22Rv1 (cell line): ENCODE results near the gene PRKCB.

Experiments used
- H3K27ac ChIP-seq: fragments of 450-650 bp; 2 replicates; pipeline ENCODE4 v1.5.1; 2017
- CTCF ChIP-seq: fragments of 450-650 bp; IDR thresholded peaks from 2 replicates; pipeline ENCODE4 v1.5.1; 2017; ENCODE audit warnings: mild to moderate bottlenecking
- ZFX ChIP-seq: fragments of 450-650 bp; IDR thresholded peaks from 2 replicates; pipeline ENCODE4 v1.6.1; 2017; ENCODE audit warnings: antibody characterized with exemption, borderline replicate concordance

The PRKCB gene

GRCh38 chr16:24214992-24215391 is 379.2 kb downstream of the PRKCB start:
- no peak overlapping the region for H3K27ac ChIP-seq
- TF ChIP-seq CTCF (no peak), ZFX (no peak)

DNA sequence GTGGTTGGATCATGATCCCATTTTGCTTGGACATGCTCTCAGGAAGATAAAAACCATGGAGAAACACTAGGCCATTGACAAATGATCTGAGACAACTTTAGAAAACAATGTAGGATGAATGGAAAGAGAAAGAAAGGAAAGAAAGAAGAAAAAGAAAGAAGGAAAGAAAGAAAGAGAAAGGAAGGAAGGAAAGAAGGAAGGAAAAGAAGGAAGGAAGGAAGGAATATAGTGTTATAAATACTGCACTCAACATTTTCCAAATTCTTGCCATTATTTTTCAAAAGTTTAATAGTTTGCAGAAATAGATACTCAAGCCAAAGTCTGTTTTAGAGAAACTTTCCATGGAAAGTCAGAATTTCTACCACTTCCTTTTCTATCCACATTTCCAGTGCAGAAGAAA is 381.2 kb downstream of the PRKCB start:
- TF ChIP-seq CTCF (no peak), ZFX (no peak)
- H3K27ac ChIP-seq = no peak overlapping the region

DNA sequence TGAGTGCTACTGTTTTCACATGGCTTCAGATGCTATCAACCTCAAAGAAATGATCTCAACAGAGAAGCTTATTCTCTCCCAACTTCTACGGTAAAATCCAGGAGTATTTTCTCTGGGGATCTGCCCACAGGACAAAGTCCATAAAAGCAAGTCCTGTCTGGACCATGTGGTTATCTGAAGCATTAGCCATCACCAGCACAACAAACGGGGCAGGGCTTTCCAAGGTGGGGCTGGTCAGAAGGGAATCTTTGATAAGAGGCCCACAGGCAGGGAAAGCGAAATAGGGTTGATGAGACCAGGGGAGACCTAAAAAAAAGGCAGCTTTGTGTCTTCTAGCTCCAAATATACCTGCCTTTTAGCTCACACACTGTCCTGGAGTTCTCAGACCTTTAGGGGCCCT is 381.7 kb downstream of the PRKCB start:
- no peak overlapping the region for H3K27ac ChIP-seq
- TF ChIP-seq ZFX (no peak), CTCF (no peak)

- TF ChIP-seq CTCF (no peak), ZFX (no peak)
- H3K27ac ChIP-seq = no peak overlapping the region
Observed at GRCh38 chr16:24218299-24218698, 382.5 kb downstream of the PRKCB start.

- no peak overlapping the region for H3K27ac ChIP-seq
- no peak for TF ChIP-seq CTCF
- TF ChIP-seq ZFX = no peak
Observed at GRCh38 chr16:24221219-24221618, 385.4 kb downstream of the PRKCB start.

DNA sequence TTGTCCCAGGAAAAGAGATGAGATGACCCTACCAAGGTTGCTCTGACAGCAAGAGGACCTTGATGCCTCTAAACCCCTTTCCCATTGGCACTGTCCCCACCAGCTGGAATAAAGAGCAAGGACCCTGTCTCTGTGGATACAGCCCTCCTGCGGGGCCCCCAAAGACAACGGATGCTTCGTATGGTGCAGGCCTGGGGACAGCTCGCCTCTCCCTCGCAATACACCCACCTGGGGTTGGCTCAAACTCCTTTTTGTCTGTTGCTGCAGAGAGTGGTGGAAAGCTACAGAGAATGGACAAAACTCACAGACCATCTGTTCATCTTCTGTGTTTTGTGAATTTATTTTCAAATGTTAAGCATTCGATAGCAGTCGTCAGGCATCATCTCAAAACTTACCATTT is 392.7 kb downstream of the PRKCB start:
- TF ChIP-seq ZFX (no peak), CTCF (no peak)
- H3K27ac ChIP-seq = no peak overlapping the region

DNA sequence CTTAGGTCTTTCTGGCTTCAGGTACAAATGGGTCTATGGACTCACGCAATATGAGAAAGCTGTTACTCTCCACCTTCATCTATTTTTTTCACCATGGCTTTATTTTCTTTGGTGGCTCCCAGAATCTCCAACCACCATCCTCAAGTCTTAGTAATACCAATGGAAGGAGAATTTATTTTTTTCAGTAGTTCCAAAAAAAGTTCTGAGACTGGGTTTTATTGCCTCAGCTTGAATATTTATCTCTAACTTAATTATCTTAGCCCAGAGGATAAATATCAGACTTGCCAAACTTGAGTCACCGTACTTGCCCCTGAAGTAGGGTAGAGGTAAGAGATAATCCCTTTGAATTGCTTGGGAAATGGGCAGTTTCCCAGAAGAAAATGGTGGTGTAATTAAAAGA is 397.2 kb downstream of the PRKCB start:
- H3K27ac ChIP-seq = no peak overlapping the region
- no peak for TF ChIP-seq CTCF
- no peak for TF ChIP-seq ZFX
